K562 (cell line): ENCODE measurements around the gene BNIP5. TPM values are rescaled to one million over a fixed set of nuclear protein-coding genes. Genes with fewer than 3 reads are reported as not detected.

Experiments used
- ATAC-seq: fragments of 200-7000 bp; cut with Tn5 transposase; 3 replicates; pipeline ENCODE4 v1.9.1; 2020; ENCODE audit warnings: moderate library complexity
- BruUV-seq: library from RNA; stranded (reverse); fragments of 400-500 nt; replicated peaks from 2 replicates; lab custom pipeline; 2021; lab: Mats Ljungman, UMichigan
- CTCF ChIA-PET: fragments of 300-600 bp; formaldehyde crosslinking; extraction: SDS; loops from one replicate; lab custom pipeline; 2021; ENCODE audit warnings: low intra/inter-chr PET ratio; lab: Yijun Ruan, JAX
- POLR2A ChIA-PET: fragments of 300-600, 350-650 bp; sonication (Branson Sonifier 250); formaldehyde crosslinking; extraction: SDS; loops from one replicate; lab custom pipeline; 2021; ENCODE audit warnings: antibody characterized with exemption, inconsistent platforms; lab: Yijun Ruan, JAX
- DNase-seq, 4 experiments: peaks; one replicate each; pipeline versions ENCODE4 v3.0.0 to v3.0.0-alpha.2; 2011 to 2018; ENCODE audit warnings: low spot score in 3 of 4, mixed read lengths in 3 of 4; ENCODE audit errors: extremely low read depth in 1 of 4
- FAIRE-seq: peaks from 2 replicates; lab custom pipeline; 2011; peaks lifted over from hg19 to GRCh38; lab: Jason Lieb, UNC
- H2AFZ ChIP-seq: 2 replicates; pipeline ENCODE4 v1.6.0; 2011; ENCODE audit warnings: low read depth, low read length, control low read depth, inconsistent platforms
- H3K27ac ChIP-seq: fragments of 200-600 bp; 3 replicates; pipeline ENCODE4 v1.8.0; 2011; ENCODE audit warnings: low read depth, mild to moderate bottlenecking, control low read depth, inconsistent platforms, low read length, moderate library complexity, mixed read lengths; ENCODE audit errors: extremely low read depth
- H3K27me3 ChIP-seq, 2 experiments: fragments of 300-600 bp in 1 of 2; 2 replicates in 1 of 2; 3 replicates in 1 of 2; pipeline versions ENCODE4 v1.6.0 to v1.8.0; 2011; ENCODE audit warnings: inconsistent platforms in 2 of 2, low read length in 2 of 2, mild to moderate bottlenecking in 1 of 2, mixed read lengths in 1 of 2, moderate library complexity in 1 of 2; ENCODE audit not compliant: control insufficient read depth in 2 of 2, insufficient read depth in 2 of 2
- H3K36me3 ChIP-seq: fragments of 300-600 bp; 3 replicates; pipeline ENCODE4 v1.8.0; 2011; ENCODE audit warnings: mild to moderate bottlenecking, low read length, inconsistent platforms; ENCODE audit not compliant: control insufficient read depth, insufficient read depth
- H3K4me1 ChIP-seq, 2 experiments: fragments of 200-600 bp in 1 of 2; replicated peaks in 1 of 2; 2 replicates in 1 of 2; 3 replicates in 1 of 2; pipeline versions ENCODE4 v1.5.1 to v1.8.0; 2011; ENCODE audit warnings: inconsistent platforms in 2 of 2, low read length in 2 of 2, mild to moderate bottlenecking in 1 of 2, mixed read lengths in 1 of 2, moderate library complexity in 1 of 2; ENCODE audit not compliant: control insufficient read depth in 2 of 2, insufficient read depth in 2 of 2
- H3K4me2 ChIP-seq: 2 replicates; pipeline ENCODE4 v1.6.1; 2011; ENCODE audit warnings: low read length, control low read depth, inconsistent platforms, mixed read lengths; ENCODE audit not compliant: insufficient read depth
- H3K4me3 ChIP-seq: fragments of 200-600 bp; sonication (generic), shearing (Covaris generic); 2 replicates; pipeline ENCODE4 v1.5.1; 2016; ENCODE audit warnings: control low read depth, inconsistent platforms
- H3K79me2 ChIP-seq: fragments of 200-600 bp; 3 replicates; pipeline ENCODE4 v1.8.0; 2011; ENCODE audit warnings: low read length, inconsistent platforms; ENCODE audit not compliant: control insufficient read depth, insufficient read depth
- H3K9ac ChIP-seq, 2 experiments: 2 replicates each; pipeline versions ENCODE4 v1.6.0 to v1.6.1; 2011; ENCODE audit warnings: low read depth in 2 of 2, low read length in 2 of 2, control low read depth in 1 of 2, inconsistent platforms in 1 of 2, mild to moderate bottlenecking in 1 of 2, mixed read lengths in 1 of 2; ENCODE audit not compliant: insufficient read depth in 1 of 2
- H3K9me1 ChIP-seq: one replicate; pipeline ENCODE4 v1.6.0; 2011; ENCODE audit warnings: inconsistent platforms, mild to moderate bottlenecking, low read length, moderate library complexity; ENCODE audit not compliant: control insufficient read depth, insufficient read depth
- H3K9me3 ChIP-seq: replicated peaks from 2 replicates; pipeline ENCODE4 v1.5.1; 2011; ENCODE audit warnings: low read depth, low read length, inconsistent platforms; ENCODE audit not compliant: control insufficient read depth, insufficient read depth
- H4K20me1 ChIP-seq: replicated peaks from 2 replicates; pipeline ENCODE4 v1.6.1; 2011; ENCODE audit warnings: low read length, inconsistent platforms, mixed read lengths; ENCODE audit not compliant: control insufficient read depth, insufficient read depth
- BRD9 ChIP-seq: fragments of 450-650 bp; IDR thresholded peaks from 2 replicates; pipeline ENCODE4 v1.6.1; 2018; ENCODE audit warnings: low read depth; ENCODE audit not compliant: partially characterized antibody
- CBX5 ChIP-seq: IDR thresholded peaks from 2 replicates; pipeline ENCODE4 v1.6.1; 2014; ENCODE audit warnings: low read depth, borderline replicate concordance
- JUND ChIP-seq, 2 experiments: IDR thresholded peaks; 2 replicates in 1 of 2; 3 replicates in 1 of 2; pipeline ENCODE4 v1.6.1; 2011; ENCODE audit warnings: borderline replicate concordance in 2 of 2, low read depth in 2 of 2, low read length in 2 of 2, improper control_type of control experiment in 1 of 2, missing biosample characterization in 1 of 2, missing genetic modification characterization in 1 of 2, missing genetic modification reagents in 1 of 2
- NR2F6 ChIP-seq: fragments of 450-650 bp; formaldehyde crosslinking; IDR thresholded peaks from 2 replicates; pipeline ENCODE4 v1.4.0; 2020; ENCODE audit warnings: mild to moderate bottlenecking
- RB1 ChIP-seq: fragments of 450-650 bp; IDR thresholded peaks from 2 replicates; pipeline ENCODE4 v1.6.1; 2017; ENCODE audit warnings: low read depth, mild to moderate bottlenecking
- SMAD1 ChIP-seq: fragments of 150-350 bp; IDR thresholded peaks from 2 replicates; pipeline ENCODE4 v1.6.1; 2014; ENCODE audit warnings: low read length, low read depth; ENCODE audit not compliant: partially characterized antibody
- U2AF2 ChIP-seq: fragments of 200-400 bp; formaldehyde crosslinking; optimal IDR thresholded peaks from 2 replicates; pipeline ENCODE3; 2017; ENCODE audit warnings: low read depth, mild to moderate bottlenecking, low read length
- ZNF24 ChIP-seq: fragments of 450-650 bp; IDR thresholded peaks from 2 replicates; pipeline ENCODE4 v1.6.1; 2016
- ZSCAN32 ChIP-seq: fragments of 450-650 bp; formaldehyde crosslinking; IDR thresholded peaks from 2 replicates; pipeline ENCODE4 v1.4.0; 2020; ENCODE audit warnings: mild to moderate bottlenecking, moderate library complexity
- WGBS: fragments of 100-300 bp; shearing (Covaris generic); methylation state at CpG from one replicate; pipeline ENCODE4 v1.1.6; 2016; ENCODE audit warnings: low coverage, mixed read lengths; ENCODE audit not compliant: insufficient coverage; ENCODE audit errors: missing lambda C conversion rate; 5-methylcytosine and 5-hydroxymethylcytosine counted together
- in situ Hi-C: fragments of 300-500 bp; cut with MboI; formaldehyde crosslinking; loops from 4 replicates; pipeline ENCODE4 v1.15.0; 2018; ENCODE audit warnings: inconsistent platforms, mixed read lengths
- intact Hi-C: fragments of 100-400 bp; cut with micrococcal nuclease; formaldehyde crosslinking; loops from 2 replicates; pipeline ENCODE4 v1.14.2; 2022
- polyA plus RNA-seq, 8 experiments: library from polyadenylated mRNA; depleted of rRNA in 4 of 8; stranded (reverse) in 5 of 8; unstranded in 3 of 8; fragments of >200 nt; fragmentation: Nextera tagmentation in 2 of 8; fragmentation: Illumina TruSeq in 1 of 8; extraction: Ambion mirVana in 2 of 8; extraction: Trizol in 1 of 8; gene quantifications; 2 replicates each; pipeline versions ENCODE4 v1.2.1 to v1.2.3, GENCODE V29; 2011 to 2014; ENCODE audit warnings: inconsistent platforms in 1 of 8, missing spikeins in 1 of 8
- total RNA-seq, 7 experiments: library from RNA; depleted of rRNA in 6 of 7; stranded (reverse); fragments of >200 nt in 6 of 7; fragmentation: Illumina TruSeq in 2 of 7; extraction: Trizol in 2 of 7; gene quantifications; 2 replicates each; pipeline versions ENCODE4 v1.2.1 to v1.2.3, GENCODE V29; 2011 to 2021; ENCODE audit warnings: low replicate concordance in 1 of 7
- TF ChIP-seq, protein P1 (sequence below): sonication (generic); IDR thresholded peaks from 2 replicates; pipeline ENCODE4 v1.6.1; 2016
- TF ChIP-seq, protein P2 (sequence below): fragments of 250-450 bp; sonication (Bioruptor Pico); IDR thresholded peaks from 2 replicates; pipeline ENCODE4 v1.5.0; 2021
- TF ChIP-seq, protein P3 (sequence below): fragments of 250-450 bp; sonication (Bioruptor Pico); IDR thresholded peaks from 2 replicates; pipeline ENCODE4 v1.4.0; 2020; ENCODE audit warnings: mild to moderate bottlenecking, moderate library complexity
- TF ChIP-seq, protein P4 (sequence below): sonication (generic); formaldehyde crosslinking; IDR thresholded peaks from 2 replicates; pipeline ENCODE4 v1.8.0; 2022; ENCODE audit warnings: missing genetic modification reagents, mild to moderate bottlenecking, borderline replicate concordance
- TF ChIP-seq, protein P5 (sequence below): sonication (generic); formaldehyde crosslinking; IDR thresholded peaks from 2 replicates; pipeline ENCODE4 v1.8.1; 2022; ENCODE audit warnings: missing genetic modification reagents

The BNIP5 gene
- total and polyA plus RNA-seq, 9 of the 15 experiments (the other 6 are each of a cell fraction or from before 2014, with no cell fraction given): not detected

DNA sequence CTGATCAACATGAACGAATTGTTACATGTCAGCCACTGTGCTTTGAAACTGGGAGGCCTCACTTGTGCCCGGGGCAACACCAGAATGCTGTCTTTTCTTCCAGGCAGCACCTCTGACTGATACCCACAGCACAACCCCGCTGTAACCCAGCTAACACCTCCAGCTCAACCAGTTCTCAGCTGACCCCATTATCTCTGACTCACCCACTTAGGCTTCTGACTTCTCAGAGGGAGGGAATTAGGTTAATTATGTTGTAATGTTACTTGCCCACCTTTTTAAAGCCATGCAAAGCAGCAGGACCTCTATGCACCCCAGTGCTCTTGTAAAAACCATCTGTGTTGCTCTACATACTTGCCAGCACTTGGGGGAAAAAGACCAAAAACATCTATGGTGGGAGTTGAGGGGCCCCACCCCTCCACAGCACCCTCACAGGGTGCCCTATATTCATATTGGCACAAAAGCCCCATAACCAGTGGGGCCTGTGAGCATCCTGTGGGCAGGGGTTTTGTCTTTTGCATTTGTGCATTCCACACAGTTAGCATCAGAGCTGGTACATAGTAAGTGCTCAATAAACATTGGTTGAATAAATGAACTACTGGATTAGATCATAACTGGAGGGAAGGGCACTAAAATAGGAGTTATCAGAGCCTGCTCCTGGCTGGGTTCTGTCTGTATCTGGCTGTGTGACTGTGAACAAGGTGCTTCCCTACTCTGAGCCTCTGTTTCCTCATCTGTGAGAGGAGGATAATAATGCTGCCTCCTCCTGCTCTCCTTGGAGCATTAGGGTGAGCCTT, 22.3 kb downstream of the BNIP5 start:
- ChIA-PET CTCF (no interaction called here), POLR2A (interaction anchor here (0.6 kb wide), 2 partner anchors 30 to 332 kb away, joined by 3 read pairs; no protein-coding TSS in a partner anchor)
- ATAC-seq (no peak), FAIRE-seq (no peak), DNase-seq (no peak)
- intact Hi-C loops (no loop called here), in situ Hi-C loops (no loop called here)
- H3K27ac ChIP-seq: no peak overlapping the region
- H3K36me3 ChIP-seq: no peaks in the 10 kb centered on the region
- 0 out of 2 replicates have a peak, but pooled peaks cover 3% of the 10 kb centered on the region for H3K9me3 ChIP-seq
- no TSS peak for BruUV-seq
- H3K9ac ChIP-seq: no peak overlapping the region
- WGBS: 5% methylated on average over 3 of the region's 3 CpGs
- H3K27me3 ChIP-seq: peaks cover 38 to 68% of the 10 kb centered on the region in 2 experiments
- H3K79me2 ChIP-seq: no peaks in the 10 kb centered on the region
- H2AFZ ChIP-seq: no peak overlapping the region
- no peaks in the 10 kb centered on the region for H3K9me1 ChIP-seq
- no peak overlapping the region for H3K4me3 ChIP-seq
- H3K4me2 ChIP-seq: no peak overlapping the region
- no peaks in the 10 kb centered on the region; a peak in 2 of 5 replicates for H3K4me1 ChIP-seq
- no peaks in the 10 kb centered on the region; the same call in 1 of the 2 replicates for H4K20me1 ChIP-seq
- TF ChIP-seq CBX5 (no peak), JUND (IDR thresholded peaks at IDR 0.05; ENCODE audit: borderline replicate concordance, low read depth, low read length) (peak; percentile 44; the same call in 1 of the 2 replicates), JUND (tag; IDR thresholded peaks at IDR 0.05; ENCODE audit: borderline replicate concordance, low read depth, low read length) (no peak; the same call in 2 of the 3 replicates), U2AF2 (no peak), NR2F6 (CRISPR knock-in tag) (no peak), ZSCAN32 (no peak), SMAD1 (no peak), RB1 (no peak), BRD9 (no peak), ZNF24 (no peak)
- TF ChIP-seq, protein P1, sequence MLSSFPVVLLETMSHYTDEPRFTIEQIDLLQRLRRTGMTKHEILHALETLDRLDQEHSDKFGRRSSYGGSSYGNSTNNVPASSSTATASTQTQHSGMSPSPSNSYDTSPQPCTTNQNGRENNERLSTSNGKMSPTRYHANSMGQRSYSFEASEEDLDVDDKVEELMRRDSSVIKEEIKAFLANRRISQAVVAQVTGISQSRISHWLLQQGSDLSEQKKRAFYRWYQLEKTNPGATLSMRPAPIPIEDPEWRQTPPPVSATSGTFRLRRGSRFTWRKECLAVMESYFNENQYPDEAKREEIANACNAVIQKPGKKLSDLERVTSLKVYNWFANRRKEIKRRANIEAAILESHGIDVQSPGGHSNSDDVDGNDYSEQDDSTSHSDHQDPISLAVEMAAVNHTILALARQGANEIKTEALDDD: peak; percentile 88
- TF ChIP-seq, protein P2, sequence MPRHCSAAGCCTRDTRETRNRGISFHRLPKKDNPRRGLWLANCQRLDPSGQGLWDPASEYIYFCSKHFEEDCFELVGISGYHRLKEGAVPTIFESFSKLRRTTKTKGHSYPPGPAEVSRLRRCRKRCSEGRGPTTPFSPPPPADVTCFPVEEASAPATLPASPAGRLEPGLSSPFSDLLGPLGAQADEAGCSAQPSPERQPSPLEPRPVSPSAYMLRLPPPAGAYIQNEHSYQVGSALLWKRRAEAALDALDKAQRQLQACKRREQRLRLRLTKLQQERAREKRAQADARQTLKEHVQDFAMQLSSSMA (CRISPR knock-in tag): no peak
- TF ChIP-seq, protein P3, sequence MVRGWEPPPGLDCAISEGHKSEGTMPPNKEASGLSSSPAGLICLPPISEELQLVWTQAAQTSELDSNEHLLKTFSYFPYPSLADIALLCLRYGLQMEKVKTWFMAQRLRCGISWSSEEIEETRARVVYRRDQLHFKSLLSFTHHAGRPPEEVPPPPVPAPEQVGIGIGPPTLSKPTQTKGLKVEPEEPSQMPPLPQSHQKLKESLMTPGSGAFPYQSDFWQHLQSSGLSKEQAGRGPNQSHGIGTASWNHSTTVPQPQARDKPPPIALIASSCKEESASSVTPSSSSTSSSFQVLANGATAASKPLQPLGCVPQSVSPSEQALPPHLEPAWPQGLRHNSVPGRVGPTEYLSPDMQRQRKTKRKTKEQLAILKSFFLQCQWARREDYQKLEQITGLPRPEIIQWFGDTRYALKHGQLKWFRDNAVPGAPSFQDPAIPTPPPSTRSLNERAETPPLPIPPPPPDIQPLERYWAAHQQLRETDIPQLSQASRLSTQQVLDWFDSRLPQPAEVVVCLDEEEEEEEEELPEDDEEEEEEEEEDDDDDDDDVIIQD (CRISPR knock-in tag): no peak
- TF ChIP-seq, protein P4, sequence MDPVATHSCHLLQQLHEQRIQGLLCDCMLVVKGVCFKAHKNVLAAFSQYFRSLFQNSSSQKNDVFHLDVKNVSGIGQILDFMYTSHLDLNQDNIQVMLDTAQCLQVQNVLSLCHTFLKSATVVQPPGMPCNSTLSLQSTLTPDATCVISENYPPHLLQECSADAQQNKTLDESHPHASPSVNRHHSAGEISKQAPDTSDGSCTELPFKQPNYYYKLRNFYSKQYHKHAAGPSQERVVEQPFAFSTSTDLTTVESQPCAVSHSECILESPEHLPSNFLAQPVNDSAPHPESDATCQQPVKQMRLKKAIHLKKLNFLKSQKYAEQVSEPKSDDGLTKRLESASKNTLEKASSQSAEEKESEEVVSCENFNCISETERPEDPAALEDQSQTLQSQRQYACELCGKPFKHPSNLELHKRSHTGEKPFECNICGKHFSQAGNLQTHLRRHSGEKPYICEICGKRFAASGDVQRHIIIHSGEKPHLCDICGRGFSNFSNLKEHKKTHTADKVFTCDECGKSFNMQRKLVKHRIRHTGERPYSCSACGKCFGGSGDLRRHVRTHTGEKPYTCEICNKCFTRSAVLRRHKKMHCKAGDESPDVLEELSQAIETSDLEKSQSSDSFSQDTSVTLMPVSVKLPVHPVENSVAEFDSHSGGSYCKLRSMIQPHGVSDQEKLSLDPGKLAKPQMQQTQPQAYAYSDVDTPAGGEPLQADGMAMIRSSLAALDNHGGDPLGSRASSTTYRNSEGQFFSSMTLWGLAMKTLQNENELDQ (CRISPR knock-in tag): no peak
- TF ChIP-seq, protein P5, sequence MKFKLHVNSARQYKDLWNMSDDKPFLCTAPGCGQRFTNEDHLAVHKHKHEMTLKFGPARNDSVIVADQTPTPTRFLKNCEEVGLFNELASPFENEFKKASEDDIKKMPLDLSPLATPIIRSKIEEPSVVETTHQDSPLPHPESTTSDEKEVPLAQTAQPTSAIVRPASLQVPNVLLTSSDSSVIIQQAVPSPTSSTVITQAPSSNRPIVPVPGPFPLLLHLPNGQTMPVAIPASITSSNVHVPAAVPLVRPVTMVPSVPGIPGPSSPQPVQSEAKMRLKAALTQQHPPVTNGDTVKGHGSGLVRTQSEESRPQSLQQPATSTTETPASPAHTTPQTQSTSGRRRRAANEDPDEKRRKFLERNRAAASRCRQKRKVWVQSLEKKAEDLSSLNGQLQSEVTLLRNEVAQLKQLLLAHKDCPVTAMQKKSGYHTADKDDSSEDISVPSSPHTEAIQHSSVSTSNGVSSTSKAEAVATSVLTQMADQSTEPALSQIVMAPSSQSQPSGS: no peak
